Ovary (tissue), 3 donors: ENCODE measurements around the gene TMEM143.

Experiments used
- POLR2A ChIP-seq: fragments of 450-650 bp; IDR thresholded peaks from one replicate; pipeline ENCODE4 v1.6.1; 2017; ENCODE audit warnings: antibody characterized with exemption, mild to moderate bottlenecking, moderate library complexity
- TF ChIP-seq, protein P1 (sequence below), 3 donors: fragments of 450-650 bp in 2 of 3; fragments of 200-600 bp in 1 of 3; IDR thresholded peaks; one replicate each; pipeline versions ENCODE4 v1.5.1 to v1.8.0; 2016 to 2022; ENCODE audit warnings: antibody characterized with exemption in 3 of 3, mild to moderate bottlenecking in 1 of 3
- donor health status: DM: no; HTN: no; CAD: no.

DNA sequence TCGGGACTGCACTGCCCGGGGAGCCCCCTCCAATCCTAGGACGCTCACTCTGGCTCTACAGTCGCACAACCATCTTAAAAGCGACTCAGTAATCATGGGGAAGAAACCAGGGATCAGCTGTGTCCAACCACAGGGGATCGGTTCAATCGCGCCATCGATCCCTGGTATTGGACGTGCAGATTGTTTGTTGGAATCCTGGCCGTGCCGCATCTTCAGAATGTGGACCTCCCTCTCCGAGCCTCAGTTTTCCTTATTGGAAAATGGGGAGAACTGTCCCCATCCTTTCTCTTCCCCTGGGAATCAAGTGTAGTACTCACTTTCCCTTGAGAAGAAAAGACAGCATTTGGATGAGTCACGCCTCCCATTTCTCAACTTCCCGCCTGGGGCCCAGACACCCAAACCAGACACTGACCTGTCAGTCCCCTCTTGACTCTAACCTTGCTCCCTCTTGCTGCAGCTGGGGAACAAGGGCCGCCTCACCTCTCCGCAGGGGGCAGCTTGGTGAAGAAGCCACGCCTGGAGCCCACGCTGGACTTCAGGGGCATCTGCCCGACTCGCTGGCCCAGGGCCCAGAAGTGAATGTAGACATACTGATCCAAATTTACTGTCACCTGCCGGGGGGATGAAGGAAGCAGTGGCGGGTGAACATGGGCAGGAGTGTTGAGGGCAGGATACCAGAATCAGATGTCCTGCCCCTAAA is 20.7 kb downstream of the TMEM143 start:
- TF ChIP-seq, protein P1, sequence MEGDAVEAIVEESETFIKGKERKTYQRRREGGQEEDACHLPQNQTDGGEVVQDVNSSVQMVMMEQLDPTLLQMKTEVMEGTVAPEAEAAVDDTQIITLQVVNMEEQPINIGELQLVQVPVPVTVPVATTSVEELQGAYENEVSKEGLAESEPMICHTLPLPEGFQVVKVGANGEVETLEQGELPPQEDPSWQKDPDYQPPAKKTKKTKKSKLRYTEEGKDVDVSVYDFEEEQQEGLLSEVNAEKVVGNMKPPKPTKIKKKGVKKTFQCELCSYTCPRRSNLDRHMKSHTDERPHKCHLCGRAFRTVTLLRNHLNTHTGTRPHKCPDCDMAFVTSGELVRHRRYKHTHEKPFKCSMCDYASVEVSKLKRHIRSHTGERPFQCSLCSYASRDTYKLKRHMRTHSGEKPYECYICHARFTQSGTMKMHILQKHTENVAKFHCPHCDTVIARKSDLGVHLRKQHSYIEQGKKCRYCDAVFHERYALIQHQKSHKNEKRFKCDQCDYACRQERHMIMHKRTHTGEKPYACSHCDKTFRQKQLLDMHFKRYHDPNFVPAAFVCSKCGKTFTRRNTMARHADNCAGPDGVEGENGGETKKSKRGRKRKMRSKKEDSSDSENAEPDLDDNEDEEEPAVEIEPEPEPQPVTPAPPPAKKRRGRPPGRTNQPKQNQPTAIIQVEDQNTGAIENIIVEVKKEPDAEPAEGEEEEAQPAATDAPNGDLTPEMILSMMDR (IDR thresholded peaks at IDR 0.05): no peak
- no peak for TF ChIP-seq POLR2A
